Thyroid gland (tissue), 4 donors: Measurements from ENCODE around the gene CLIC1. TPM values are rescaled to one million over a fixed set of nuclear protein-coding genes. Genes with fewer than 3 reads are reported as not detected.

Experiments used
- DNase-seq, 2 donors: peaks; one replicate each; pipeline ENCODE4 v3.0.0-alpha.2; 2019
- H3K27ac ChIP-seq, 3 donors: fragments of 200-600 bp; sonication (generic); 1 replicate in 2 of 3; 2 replicates in 1 of 3; pipeline ENCODE4 v1.5.1; 2016 to 2019; ENCODE audit warnings: mild to moderate bottlenecking in 1 of 3, moderate library complexity in 1 of 3
- H3K27me3 ChIP-seq: fragments of 200-600 bp; sonication (generic); one replicate; pipeline ENCODE4 v1.5.1; 2019
- H3K36me3 ChIP-seq, 2 donors: fragments of 200-600 bp; sonication (generic); one replicate each; pipeline ENCODE4 v1.5.1; 2016 to 2019
- H3K4me1 ChIP-seq, 2 donors: fragments of 200-600 bp; sonication (generic); one replicate each; pipeline ENCODE4 v1.5.1; 2017 to 2019
- H3K4me3 ChIP-seq, 3 donors: fragments of 200-600 bp; sonication (generic); replicated peaks in 1 of 3; 1 replicate in 2 of 3; 2 replicates in 1 of 3; pipeline ENCODE4 v1.5.1; 2016; ENCODE audit warnings: mild to moderate bottlenecking in 1 of 3
- H3K9me3 ChIP-seq: fragments of 200-600 bp; sonication (generic); one replicate; pipeline ENCODE4 v1.5.1; 2017
- POLR2A ChIP-seq, 2 donors: fragments of 450-650 bp; IDR thresholded peaks; one replicate each; pipeline ENCODE4 v1.6.1; 2017; ENCODE audit warnings: antibody characterized with exemption in 2 of 2, mild to moderate bottlenecking in 2 of 2, moderate library complexity in 1 of 2
- WGBS, 2 donors: methylation state at CpG; one replicate each; pipeline ENCODE4 v1.1.5; 2017; 5-methylcytosine and 5-hydroxymethylcytosine counted together
- intact Hi-C: fragments of 100-400 bp; cut with DNase I; formaldehyde crosslinking; loops from one replicate; pipeline ENCODE4 v1.15.1; 2023
- total RNA-seq, 4 donors: library from RNA; depleted of rRNA; stranded (reverse); fragments of >200 nt; gene quantifications; one replicate each; pipeline ENCODE4 v1.2.3, GENCODE V29; 2016
- TF ChIP-seq, protein P1 (sequence below), 6 experiments: fragments of 200-600 bp in 3 of 6; fragments of 450-650 bp in 3 of 6; sonication (generic) in 3 of 6; IDR thresholded peaks; one replicate each; pipeline ENCODE4 v1.5.1; 2016 to 2019; ENCODE audit warnings: antibody characterized with exemption in 6 of 6, mild to moderate bottlenecking in 2 of 6, inconsistent platforms in 1 of 6, moderate library complexity in 1 of 6

CLIC1 gene
- total RNA-seq, 4 donors from 2014 or later, result 222 to 314 (median 247) TPM

GRCh38 chr6:31701666-31702404 is 34.5 kb downstream of the CLIC1 start:
- Histone ChIP-seq H3K27ac (peak overlapping the region; percentile 5 to 99 (median 96)), H3K36me3 (peaks cover 0 to 4% of the 10 kb centered on the region in 2 donors), H3K4me3 (peak overlapping the region; percentile 33 to 90 (median 75)), H3K4me1 (peaks cover 20 to 21% of the 10 kb centered on the region in 2 donors), H3K27me3 (no peaks in the 10 kb centered on the region), H3K9me3 (no peaks in the 10 kb centered on the region)
- TF ChIP-seq POLR2A (IDR thresholded peaks at IDR 0.05), result no peak
- TF ChIP-seq, protein P1, sequence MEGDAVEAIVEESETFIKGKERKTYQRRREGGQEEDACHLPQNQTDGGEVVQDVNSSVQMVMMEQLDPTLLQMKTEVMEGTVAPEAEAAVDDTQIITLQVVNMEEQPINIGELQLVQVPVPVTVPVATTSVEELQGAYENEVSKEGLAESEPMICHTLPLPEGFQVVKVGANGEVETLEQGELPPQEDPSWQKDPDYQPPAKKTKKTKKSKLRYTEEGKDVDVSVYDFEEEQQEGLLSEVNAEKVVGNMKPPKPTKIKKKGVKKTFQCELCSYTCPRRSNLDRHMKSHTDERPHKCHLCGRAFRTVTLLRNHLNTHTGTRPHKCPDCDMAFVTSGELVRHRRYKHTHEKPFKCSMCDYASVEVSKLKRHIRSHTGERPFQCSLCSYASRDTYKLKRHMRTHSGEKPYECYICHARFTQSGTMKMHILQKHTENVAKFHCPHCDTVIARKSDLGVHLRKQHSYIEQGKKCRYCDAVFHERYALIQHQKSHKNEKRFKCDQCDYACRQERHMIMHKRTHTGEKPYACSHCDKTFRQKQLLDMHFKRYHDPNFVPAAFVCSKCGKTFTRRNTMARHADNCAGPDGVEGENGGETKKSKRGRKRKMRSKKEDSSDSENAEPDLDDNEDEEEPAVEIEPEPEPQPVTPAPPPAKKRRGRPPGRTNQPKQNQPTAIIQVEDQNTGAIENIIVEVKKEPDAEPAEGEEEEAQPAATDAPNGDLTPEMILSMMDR (IDR thresholded peaks at IDR 0.05), result no peak
- intact Hi-C loops, result loop anchor here (5.0 kb wide), 1 partner anchor 35 kb away; the partner anchor contains the start of gene CLIC1
- 30 to 33% methylated on average over 7 of the region's 7 CpGs for WGBS, 2 donors
- DNase-seq, result no peak

DNA sequence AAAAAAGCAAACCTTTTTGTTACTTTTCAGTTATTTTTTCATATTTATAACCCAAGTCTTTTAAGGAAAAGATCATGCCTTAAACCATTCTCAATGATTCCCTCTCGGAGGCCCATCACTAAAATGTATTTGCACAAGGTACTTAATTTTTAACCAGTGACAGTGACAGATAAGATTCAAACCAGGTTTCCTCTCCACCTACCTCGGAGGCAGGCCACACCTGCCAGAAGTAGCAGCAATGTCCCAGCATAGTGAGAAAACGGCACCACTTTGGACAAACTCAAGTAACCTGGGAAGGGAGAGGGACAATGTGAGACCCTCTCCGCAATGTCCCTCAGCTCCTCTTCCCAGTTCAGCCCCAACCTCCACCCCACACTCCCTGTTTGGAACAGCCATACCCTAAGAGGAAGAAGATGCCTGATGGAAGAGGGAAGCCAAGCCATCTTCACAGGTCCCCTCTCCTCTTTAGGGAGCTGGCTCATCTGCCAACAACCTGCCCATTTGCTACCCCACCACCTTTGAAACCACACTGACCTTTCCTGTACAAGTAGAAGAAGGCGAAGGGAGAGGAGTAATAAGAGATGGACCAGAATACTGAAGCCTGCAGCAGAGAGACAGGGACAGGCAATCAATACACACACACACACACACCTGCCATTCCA is 35.5 kb downstream of the CLIC1 start:
- DNase-seq, result no peak
- 92 to 94% methylated on average over 5 of the region's 5 CpGs for WGBS, 2 donors
- intact Hi-C loops, result loop anchor here (5.0 kb wide), 1 partner anchor 36 kb away; the partner anchor contains the start of gene CLIC1
- H3K4me1 ChIP-seq, result peaks cover 20 to 21% of the 10 kb centered on the region in 2 donors
- no peak for TF ChIP-seq POLR2A (IDR thresholded peaks at IDR 0.05)
- TF ChIP-seq, protein P1 (IDR thresholded peaks at IDR 0.05), result no peak
- no peaks in the 10 kb centered on the region for H3K27me3 ChIP-seq
- no peak overlapping the region for H3K4me3 ChIP-seq
- H3K36me3 ChIP-seq, result peaks cover 6% of the 10 kb centered on the region in 2 donors
- H3K9me3 ChIP-seq, result no peaks in the 10 kb centered on the region
- no peak overlapping the region for H3K27ac ChIP-seq

DNA sequence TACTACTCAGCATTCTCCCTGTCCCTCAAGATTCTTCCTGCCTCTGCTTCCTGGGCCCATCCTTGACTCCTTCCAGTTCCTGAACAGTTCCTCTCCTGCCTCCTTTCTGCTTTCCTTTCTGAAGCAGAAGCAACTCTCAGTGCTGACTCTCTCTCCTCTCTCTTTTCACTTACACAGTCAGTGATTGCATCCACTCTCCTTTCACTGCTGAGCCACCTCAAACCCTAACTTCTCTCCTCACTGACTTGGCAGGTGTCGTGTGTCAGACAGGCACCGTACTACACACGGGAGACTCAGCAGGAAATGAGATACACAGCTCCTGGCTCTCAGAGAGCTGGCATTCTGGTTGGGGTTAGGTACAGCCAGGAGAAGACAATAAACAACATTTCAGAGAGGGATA is 38.8 kb downstream of the CLIC1 start:
- H3K27ac ChIP-seq, result no peak overlapping the region
- no peak for DNase-seq
- peaks cover 21 to 34% of the 10 kb centered on the region in 2 donors for H3K36me3 ChIP-seq
- intact Hi-C loops, result no loop called here
- H3K9me3 ChIP-seq, result no peaks in the 10 kb centered on the region
- TF ChIP-seq, protein P1 (IDR thresholded peaks at IDR 0.05), result no peak
- TF ChIP-seq POLR2A (IDR thresholded peaks at IDR 0.05), result no peak
- peaks cover 16 to 20% of the 10 kb centered on the region in 2 donors for H3K4me1 ChIP-seq
- WGBS, 2 donors, result 50 to 63% methylated on average over 3 of the region's 3 CpGs
- H3K27me3 ChIP-seq, result no peaks in the 10 kb centered on the region
- H3K4me3 ChIP-seq, result no peak overlapping the region

GRCh38 chr6:31693535-31693934 is 42.8 kb downstream of the CLIC1 start:
- Histone ChIP-seq H3K4me1 (no peaks in the 10 kb centered on the region), H3K36me3 (peaks cover 54 to 59% of the 10 kb centered on the region in 2 donors), H3K9me3 (no peaks in the 10 kb centered on the region), H3K27me3 (no peaks in the 10 kb centered on the region), H3K4me3 (no peak overlapping the region), H3K27ac (no peak overlapping the region)
- 90 to 91% methylated on average over 6 of the region's 6 CpGs for WGBS, 2 donors
- DNase-seq, result no peak
- TF ChIP-seq, protein P1 (IDR thresholded peaks at IDR 0.05), result no peak
- no peak for TF ChIP-seq POLR2A (IDR thresholded peaks at IDR 0.05)
- intact Hi-C loops, result no loop called here

GRCh38 chr6:31692886-31693285 is 43.4 kb downstream of the CLIC1 start:
- H3K9me3 ChIP-seq, result no peaks in the 10 kb centered on the region
- no peaks in the 10 kb centered on the region for H3K27me3 ChIP-seq
- no peaks in the 10 kb centered on the region for H3K4me1 ChIP-seq
- no peak overlapping the region for H3K27ac ChIP-seq
- peaks cover 61 to 66% of the 10 kb centered on the region in 2 donors for H3K36me3 ChIP-seq
- WGBS, 2 donors, result 89 to 96% methylated on average over 9 of the region's 9 CpGs
- intact Hi-C loops, result no loop called here
- no peak overlapping the region for H3K4me3 ChIP-seq
- no peak for DNase-seq
- TF ChIP-seq, protein P1 (IDR thresholded peaks at IDR 0.05), result no peak
- no peak for TF ChIP-seq POLR2A (IDR thresholded peaks at IDR 0.05)
